ENCODE results near the gene RDH5. TPM values are rescaled to one million over a fixed set of nuclear protein-coding genes. Genes with fewer than 3 reads are reported as not detected.

Gene RDH5
- total RNA-seq = 0.97 and 1.6 TPM in 2 replicates

GRCh38 chr12:55720071-55720564, at the start of gene RDH5:
TSS of gene RDH5 (plus strand) at chr12:55720393. CDS start at chr12:55721185, 792 bp downstream.

GRCh38 chr12:55707841-55708694, 12.1 kb upstream of the RDH5 start, which contains the start of gene ITGA7:
TSS of gene ITGA7 (minus strand) at chr12:55707904. CDS start at chr12:55707682, 222 bp downstream.

GRCh38 chr12:55715833-55716581, 4.2 kb upstream of the RDH5 start, which contains the start of gene BLOC1S1:
TSS of gene BLOC1S1 (plus strand) at chr12:55716046. CDS start at chr12:55716052, 6 bp downstream.

GRCh38 chr12:55728939-55729818, 9.0 kb downstream of the RDH5 start, which contains the start of gene CD63:
TSS of gene CD63 (minus strand) at chr12:55729009. CDS start at chr12:55728341, 668 bp downstream.

GRCh38 chr12:55742719-55743405, 22.7 kb downstream of the RDH5 start, which contains the start of gene GDF11:
TSS of gene GDF11 (plus strand) at chr12:55743122. CDS start at chr12:55743317, 195 bp downstream.

Other genes starting within 250 kb of the RDH5 start
- not detected in 2 replicates for gene OR6C68, start 228.0 kb upstream of the RDH5 start, total RNA-seq
- not detected in 2 replicates for gene OR6C4, start 170.8 kb upstream of the RDH5 start, total RNA-seq
- not detected in 2 replicates for gene OR2AP1, start 147.9 kb upstream of the RDH5 start, total RNA-seq
- gene OR10P1, start 83.5 kb upstream of the RDH5 start, total RNA-seq = not detected in 2 replicates
- gene ITGA7, start 12.5 kb upstream of the RDH5 start, total RNA-seq = 0.76 and 0.81 TPM in 2 replicates
- gene BLOC1S1, start 4.3 kb upstream of the RDH5 start, total RNA-seq = 47.5 and 72.9 TPM in 2 replicates
- 1,206 and 1,347 TPM in 2 replicates for gene CD63, start 8.6 kb downstream of the RDH5 start, total RNA-seq
- 0.65 and 2.7 TPM in 2 replicates for gene GDF11, start 22.7 kb downstream of the RDH5 start, total RNA-seq
- 87.5 and 139 TPM in 2 replicates for gene SARNP, start 97.3 kb downstream of the RDH5 start, total RNA-seq
- 21.0 and 62.7 TPM in 2 replicates for gene ORMDL2, start 97.6 kb downstream of the RDH5 start, total RNA-seq
- 40.2 and 54.4 TPM in 2 replicates for gene DNAJC14, start 109.2 kb downstream of the RDH5 start, total RNA-seq
- 0.49 and 1.4 TPM in 2 replicates for gene MMP19, start 122.5 kb downstream of the RDH5 start, total RNA-seq
- 27.3 and 33.2 TPM in 2 replicates for gene PYM1, start 207.5 kb downstream of the RDH5 start, total RNA-seq
- 29.0 and 37.6 TPM in 2 replicates for gene DGKA, start 210.8 kb downstream of the RDH5 start, total RNA-seq
- gene PMEL, start 245.6 kb downstream of the RDH5 start, total RNA-seq = 0.38 and 0.81 TPM in 2 replicates
- gene CDK2, start 246.4 kb downstream of the RDH5 start, total RNA-seq = 27.1 and 35.3 TPM in 2 replicates